Measurements from ENCODE around the gene ZNF280D. TPM values are rescaled to one million over a fixed set of nuclear protein-coding genes. Genes with fewer than 3 reads are reported as not detected.

Gene ZNF280D
- total RNA-seq, 1 donor from 2014 or later = 25.1 TPM

DNA sequence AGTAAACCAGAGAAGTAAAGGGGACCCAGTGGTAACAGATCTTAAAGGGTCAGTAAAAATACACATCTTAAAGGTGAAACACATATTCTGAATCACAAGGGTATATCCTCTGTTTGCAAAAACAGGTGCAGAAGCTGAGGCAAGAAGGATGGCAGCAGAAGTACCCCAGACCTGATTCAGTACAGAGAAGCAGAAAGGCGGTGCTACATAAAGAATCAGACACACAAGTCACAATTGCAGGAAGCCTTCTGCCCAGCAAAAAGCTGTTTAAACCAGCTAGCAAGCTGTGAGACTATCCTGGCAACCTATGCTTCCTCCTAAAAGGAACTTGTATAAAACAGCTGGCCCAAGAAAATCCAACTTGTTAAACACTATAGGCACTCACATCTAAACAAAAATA is 49.4 kb downstream of the ZNF280D start:
- no peak for TF ChIP-seq CTCF (IDR thresholded peaks at IDR 0.05; ENCODE audit: unreplicated experiment)
- Mint-ChIP-seq H3K4me3 (no peak overlapping the region), H3K4me1 (no peaks in the 10 kb centered on the region), H3K27me3 (ENCODE audit: low read depth) (no peaks in the 10 kb centered on the region), H3K27ac (no peak overlapping the region), H3K36me3 (no peaks in the 10 kb centered on the region), H3K9me3 (no peaks in the 10 kb centered on the region)
- DNase-seq (ENCODE audit: low spot score in 2 of 2, unreplicated experiment in 2 of 2) = no peak

GRCh38 chr15:56681113-56681512 is 52.2 kb downstream of the ZNF280D start:
- Mint-ChIP-seq H3K36me3 (no peaks in the 10 kb centered on the region), H3K27ac (no peak overlapping the region), H3K4me1 (no peaks in the 10 kb centered on the region), H3K27me3 (ENCODE audit: low read depth) (no peaks in the 10 kb centered on the region), H3K4me3 (no peak overlapping the region), H3K9me3 (no peaks in the 10 kb centered on the region)
- TF ChIP-seq CTCF (IDR thresholded peaks at IDR 0.05; ENCODE audit: unreplicated experiment) = no peak
- no peak for DNase-seq (ENCODE audit: low spot score in 2 of 2, unreplicated experiment in 2 of 2)

GRCh38 chr15:56679225-56679624 is 54.1 kb downstream of the ZNF280D start:
- no peaks in the 10 kb centered on the region for H3K27me3 Mint-ChIP-seq (ENCODE audit: low read depth)

DNA sequence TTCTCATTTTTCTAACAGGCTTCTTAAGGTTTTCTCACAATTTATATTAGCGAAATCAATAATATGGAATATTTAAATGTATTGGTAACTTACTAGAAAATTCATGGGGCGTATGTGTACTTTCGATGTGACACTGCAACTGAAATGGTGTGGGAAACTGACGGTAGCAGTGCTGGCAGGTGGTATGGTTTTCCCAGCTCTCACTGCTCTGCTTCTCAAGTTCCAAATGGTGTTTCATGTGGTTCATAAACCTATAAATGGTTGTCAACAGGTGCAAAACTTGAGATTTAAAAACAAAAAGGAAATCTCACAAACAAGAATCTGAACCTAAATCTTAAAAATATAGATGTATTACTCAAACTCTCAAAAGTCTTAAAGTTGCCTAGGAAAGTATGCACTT is 54.7 kb downstream of the ZNF280D start:
- no peak overlapping the region for H3K27ac Mint-ChIP-seq
- no peaks in the 10 kb centered on the region for H3K36me3 Mint-ChIP-seq
- TF ChIP-seq CTCF (IDR thresholded peaks at IDR 0.05; ENCODE audit: unreplicated experiment) = no peak
- no peaks in the 10 kb centered on the region for H3K9me3 Mint-ChIP-seq
- DNase-seq (ENCODE audit: low spot score in 2 of 2, unreplicated experiment in 2 of 2) = no peak
- no peaks in the 10 kb centered on the region for H3K27me3 Mint-ChIP-seq (ENCODE audit: low read depth)
- H3K4me3 Mint-ChIP-seq = no peak overlapping the region
- no peaks in the 10 kb centered on the region for H3K4me1 Mint-ChIP-seq

More at GRCh38 chr15:56679225-56679624, 54.1 kb downstream of the ZNF280D start:
- Mint-ChIP-seq H3K36me3 (no peaks in the 10 kb centered on the region), H3K4me1 (no peaks in the 10 kb centered on the region), H3K9me3 (no peaks in the 10 kb centered on the region), H3K4me3 (no peak overlapping the region), H3K27ac (no peak overlapping the region)
- no peak for TF ChIP-seq CTCF (IDR thresholded peaks at IDR 0.05; ENCODE audit: unreplicated experiment)
- no peak for DNase-seq (ENCODE audit: low spot score in 2 of 2, unreplicated experiment in 2 of 2)

GRCh38 chr15:56677271-56677670 is 56.0 kb downstream of the ZNF280D start:
- no peak overlapping the region for H3K4me3 Mint-ChIP-seq
- no peak for TF ChIP-seq CTCF (IDR thresholded peaks at IDR 0.05; ENCODE audit: unreplicated experiment)

GRCh38 chr15:56675930-56676329 is 57.4 kb downstream of the ZNF280D start:
- Mint-ChIP-seq H3K4me3 (no peak overlapping the region), H3K36me3 (peaks cover 15% of the 10 kb centered on the region), H3K4me1 (no peaks in the 10 kb centered on the region), H3K27me3 (ENCODE audit: low read depth) (no peaks in the 10 kb centered on the region), H3K27ac (no peak overlapping the region), H3K9me3 (peaks cover 10% of the 10 kb centered on the region)
- TF ChIP-seq CTCF (IDR thresholded peaks at IDR 0.05; ENCODE audit: unreplicated experiment) = no peak
- DNase-seq (ENCODE audit: low spot score in 2 of 2, unreplicated experiment in 2 of 2) = no peak

More at GRCh38 chr15:56677271-56677670, 56.0 kb downstream of the ZNF280D start:
- Mint-ChIP-seq H3K4me1 (no peaks in the 10 kb centered on the region), H3K36me3 (peaks cover 4% of the 10 kb centered on the region), H3K27ac (no peak overlapping the region), H3K9me3 (no peaks in the 10 kb centered on the region), H3K27me3 (ENCODE audit: low read depth) (no peaks in the 10 kb centered on the region)
- DNase-seq (ENCODE audit: low spot score in 2 of 2, unreplicated experiment in 2 of 2) = no peak
